ENCODE results near the gene ENTPD5. TPM values are rescaled to one million over a fixed set of nuclear protein-coding genes. Genes with fewer than 3 reads are reported as not detected.
"Not testable (repeated sequence)": the region's sequence is repeated elsewhere in the genome, so short reads cannot be mapped to it uniquely, and the experiment has no call there.

ENTPD5 gene
- total and polyA plus RNA-seq, 5 donors: 5.7 to 8.7 (median 7.7) TPM

DNA sequence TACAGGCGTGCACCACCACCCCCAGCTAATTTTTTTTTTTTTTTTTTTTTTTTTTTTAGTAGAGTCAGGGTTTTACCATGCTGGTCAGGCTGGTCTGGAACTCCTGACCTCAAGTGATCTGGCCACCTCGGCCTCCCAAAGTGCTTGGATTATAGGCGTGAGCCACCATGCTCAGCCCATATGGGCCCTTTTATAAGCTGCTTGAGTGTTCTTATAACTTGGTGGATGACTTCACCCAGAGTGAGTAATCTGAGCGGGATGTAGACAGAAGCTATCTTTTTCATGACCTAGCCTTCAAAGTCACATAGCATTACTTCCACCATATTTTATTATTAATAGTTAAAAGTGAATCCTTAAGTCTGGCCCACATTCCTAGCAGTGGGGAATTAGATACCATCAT, 16.5 kb upstream of the ENTPD5 start:
- H3K9me3 ChIP-seq (ENCODE audit: control insufficient read depth, low read length): no peaks in the 10 kb centered on the region
- no peak for DNase-seq
- 93% methylated on average over 4 of the region's 4 CpGs for WGBS
- H3K27me3 ChIP-seq (ENCODE audit: control insufficient read depth, insufficient read depth): no peaks in the 10 kb centered on the region
- H3K4me1 ChIP-seq (ENCODE audit: control insufficient read depth, insufficient read depth, low read length): no peaks in the 10 kb centered on the region
- no peak overlapping the region for H3K4me3 ChIP-seq (ENCODE audit: low read length)
- intact Hi-C loops (cut with DNase I): no loop called here
- ATAC-seq: no peak
- H3K27ac ChIP-seq (ENCODE audit: low read length): no peak overlapping the region

DNA sequence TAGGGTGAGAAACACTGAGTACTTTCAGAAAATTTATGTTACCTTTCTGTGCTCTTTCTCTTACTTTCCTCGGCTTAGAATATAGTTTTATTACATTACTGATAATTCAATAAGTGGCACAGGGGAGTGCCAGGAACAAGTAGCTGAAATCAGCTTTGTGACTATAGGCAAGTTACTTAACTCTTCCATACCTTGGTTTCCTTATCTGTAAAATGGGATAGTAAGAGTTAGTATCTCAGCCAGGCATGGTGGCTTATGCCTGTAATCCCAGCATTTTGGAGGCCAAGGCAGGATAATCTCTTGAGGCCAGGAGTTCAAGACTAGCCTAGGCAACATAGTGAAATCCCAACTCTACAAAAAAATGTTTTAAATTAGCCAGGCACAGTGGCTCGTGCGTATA, 15.5 kb upstream of the ENTPD5 start:
- H3K4me3 ChIP-seq (ENCODE audit: low read length): no peak overlapping the region
- WGBS: 93% methylated on average over 3 of the region's 3 CpGs
- ATAC-seq: no peak
- no peak for DNase-seq
- no peaks in the 10 kb centered on the region for H3K27me3 ChIP-seq (ENCODE audit: control insufficient read depth, insufficient read depth)
- no peaks in the 10 kb centered on the region for H3K9me3 ChIP-seq (ENCODE audit: control insufficient read depth, low read length)
- intact Hi-C loops (cut with DNase I): no loop called here
- H3K4me1 ChIP-seq (ENCODE audit: control insufficient read depth, insufficient read depth, low read length): no peaks in the 10 kb centered on the region
- H3K27ac ChIP-seq (ENCODE audit: low read length): no peak overlapping the region

DNA sequence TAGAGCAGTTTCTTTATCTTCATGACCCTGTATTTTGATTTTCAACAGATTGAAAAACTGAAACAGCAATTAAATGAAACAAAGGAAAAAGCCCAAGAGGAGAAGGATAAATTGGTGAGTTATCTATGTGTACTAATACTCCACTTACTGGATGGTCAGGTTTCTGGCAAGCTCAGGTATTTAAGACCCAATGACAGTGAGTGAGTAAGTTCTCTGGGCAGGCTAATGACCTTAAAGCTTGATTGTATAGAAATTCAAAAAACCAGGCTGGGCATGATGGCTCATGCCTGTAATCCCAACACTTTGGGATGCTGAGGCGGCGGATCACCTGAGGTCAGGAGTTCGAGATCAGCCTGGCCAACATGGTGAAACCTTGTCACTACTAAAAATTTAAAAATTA, 10.0 kb upstream of the ENTPD5 start:
- WGBS: 96% methylated on average over 3 of the region's 3 CpGs
- H3K4me3 ChIP-seq (ENCODE audit: low read length): no peak overlapping the region
- H3K4me1 ChIP-seq (ENCODE audit: control insufficient read depth, insufficient read depth, low read length): no peaks in the 10 kb centered on the region
- H3K27me3 ChIP-seq (ENCODE audit: control insufficient read depth, insufficient read depth): no peaks in the 10 kb centered on the region
- no peaks in the 10 kb centered on the region for H3K9me3 ChIP-seq (ENCODE audit: control insufficient read depth, low read length)
- intact Hi-C loops (cut with DNase I): no loop called here
- no peak for DNase-seq
- H3K27ac ChIP-seq (ENCODE audit: low read length): no peak overlapping the region
- no peak for ATAC-seq

DNA sequence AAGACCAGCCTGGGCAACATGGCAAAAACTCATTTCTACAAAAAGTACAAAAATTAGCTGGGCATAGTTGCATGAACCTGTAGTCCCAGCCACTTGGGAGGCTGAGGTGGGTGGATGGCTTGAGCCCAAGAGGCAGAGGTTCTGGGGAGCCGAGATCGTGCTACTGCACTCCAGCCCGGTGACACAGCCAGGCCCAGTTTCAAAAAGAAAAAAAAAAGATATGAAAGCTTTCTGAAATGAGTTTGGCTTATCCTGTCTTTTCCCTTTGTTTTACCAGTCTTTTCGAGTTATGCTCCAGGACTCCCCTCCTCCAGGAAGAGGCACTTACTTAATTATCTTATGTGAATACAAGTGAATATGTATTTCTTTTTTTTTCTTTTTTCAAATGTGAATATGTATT, 3.3 kb upstream of the ENTPD5 start:
- DNase-seq: no peak
- no peak overlapping the region for H3K27ac ChIP-seq (ENCODE audit: low read length)
- 79% methylated on average over 4 of the region's 4 CpGs for WGBS
- no peak for ATAC-seq
- no peaks in the 10 kb centered on the region for H3K4me1 ChIP-seq (ENCODE audit: control insufficient read depth, insufficient read depth, low read length)
- H3K27me3 ChIP-seq (ENCODE audit: control insufficient read depth, insufficient read depth): no peaks in the 10 kb centered on the region
- intact Hi-C loops (cut with DNase I): no loop called here
- H3K9me3 ChIP-seq (ENCODE audit: control insufficient read depth, low read length): no peaks in the 10 kb centered on the region
- no peak overlapping the region for H3K4me3 ChIP-seq (ENCODE audit: low read length)

DNA sequence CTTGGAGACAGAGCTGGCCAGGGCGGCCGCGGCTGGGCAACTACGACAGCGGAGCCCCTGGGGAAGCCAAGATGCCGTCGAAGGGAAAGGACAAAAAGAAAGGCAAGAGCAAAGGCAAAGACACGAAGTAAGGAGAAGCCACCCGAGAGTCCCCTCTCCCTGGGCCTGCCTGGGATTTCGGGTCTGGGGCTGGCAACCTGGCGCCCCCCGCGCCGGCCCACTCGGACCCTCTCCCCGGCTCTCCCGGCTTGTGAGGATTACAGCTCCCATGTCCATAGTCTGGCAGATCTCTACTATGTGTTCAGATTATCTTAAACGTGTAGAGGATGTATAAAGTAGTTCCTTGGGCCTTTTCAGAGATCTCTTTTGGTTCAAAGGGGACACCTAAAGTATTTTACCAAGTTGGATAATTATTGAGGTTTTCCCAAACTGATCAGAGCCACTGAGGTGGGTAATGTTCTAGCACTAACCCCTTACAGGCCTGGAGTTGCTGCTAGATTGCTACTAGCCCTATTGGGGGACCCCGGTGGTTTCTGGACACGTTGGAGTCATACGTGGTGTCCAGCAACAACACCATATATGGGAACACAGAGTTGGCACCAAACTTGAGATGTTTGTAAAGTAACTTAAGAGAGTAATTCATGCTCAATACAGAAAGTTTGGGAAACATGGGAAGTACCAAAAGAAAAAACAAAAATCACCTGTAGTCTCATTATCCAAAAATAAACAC, 485 bp upstream of the ENTPD5 start:
- 1% methylated on average over 21 of the region's 21 CpGs for WGBS
- Histone ChIP-seq H3K4me3 (ENCODE audit: low read length) (peak overlapping the region; percentile 52), H3K9me3 (ENCODE audit: control insufficient read depth, low read length) (no peaks in the 10 kb centered on the region), H3K27me3 (ENCODE audit: control insufficient read depth, insufficient read depth) (no peaks in the 10 kb centered on the region), H3K4me1 (ENCODE audit: control insufficient read depth, insufficient read depth, low read length) (no peaks in the 10 kb centered on the region), H3K27ac (ENCODE audit: low read length) (peak overlapping the region; percentile 3)
- no peak for DNase-seq
- intact Hi-C loops (cut with DNase I): no loop called here
- peak in 1 of 2 donors; percentile 27 for ATAC-seq

DNA sequence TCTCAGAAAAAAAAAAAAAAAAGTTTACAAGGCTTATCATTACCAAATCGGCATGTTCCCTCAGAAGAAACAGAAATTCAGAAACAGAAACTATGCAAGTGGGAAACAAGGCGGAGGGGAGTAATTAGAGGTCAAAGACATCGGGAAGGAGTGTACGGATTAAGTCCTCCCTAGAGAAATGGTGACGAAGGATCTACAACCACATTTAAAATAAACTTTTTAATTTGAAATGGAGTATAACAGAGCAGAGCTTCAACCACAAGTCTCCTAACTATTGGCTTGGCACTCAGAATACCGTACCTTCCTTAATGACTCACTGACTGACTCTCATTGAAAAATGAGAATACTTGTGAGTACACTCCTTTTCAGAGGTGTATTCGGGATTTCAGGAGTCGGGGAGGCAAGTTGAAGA, 908 bp downstream of the ENTPD5 start:
- Histone ChIP-seq H3K4me3 (ENCODE audit: low read length) (peak overlapping the region; percentile 52), H3K9me3 (ENCODE audit: control insufficient read depth, low read length) (no peaks in the 10 kb centered on the region), H3K4me1 (ENCODE audit: control insufficient read depth, insufficient read depth, low read length) (no peaks in the 10 kb centered on the region), H3K27ac (ENCODE audit: low read length) (peak overlapping the region; percentile 89), H3K27me3 (ENCODE audit: control insufficient read depth, insufficient read depth) (no peaks in the 10 kb centered on the region)
- no peak for DNase-seq
- WGBS: 2% methylated on average over 8 of the region's 8 CpGs
- intact Hi-C loops (cut with DNase I): no loop called here
- ATAC-seq: peak; percentile 9 to 40

DNA sequence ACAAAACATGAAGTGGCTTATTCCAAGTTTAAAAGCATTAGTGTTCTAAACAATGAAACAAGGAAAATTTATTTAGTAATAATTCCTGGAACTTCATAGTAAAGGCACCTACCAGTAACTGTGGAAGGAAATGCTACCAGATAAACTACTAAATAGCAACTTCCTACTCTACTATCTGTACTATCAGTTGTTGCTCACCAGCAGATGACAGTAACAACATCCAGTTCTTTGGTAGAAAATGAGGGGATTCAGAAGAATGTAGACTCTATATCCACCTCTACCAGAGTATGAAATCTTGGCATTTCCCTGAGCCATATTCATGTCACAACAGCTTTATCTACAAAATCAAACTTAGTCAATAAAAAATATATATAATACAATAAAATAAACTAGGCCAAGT, 3.1 kb downstream of the ENTPD5 start:
- no peak for DNase-seq
- H3K27me3 ChIP-seq (ENCODE audit: control insufficient read depth, insufficient read depth): no peaks in the 10 kb centered on the region
- no peak overlapping the region for H3K27ac ChIP-seq (ENCODE audit: low read length)
- H3K9me3 ChIP-seq (ENCODE audit: control insufficient read depth, low read length): no peaks in the 10 kb centered on the region
- no peaks in the 10 kb centered on the region for H3K4me1 ChIP-seq (ENCODE audit: control insufficient read depth, insufficient read depth, low read length)
- intact Hi-C loops (cut with DNase I): no loop called here
- no peak overlapping the region for H3K4me3 ChIP-seq (ENCODE audit: low read length)
- ATAC-seq: no peak

DNA sequence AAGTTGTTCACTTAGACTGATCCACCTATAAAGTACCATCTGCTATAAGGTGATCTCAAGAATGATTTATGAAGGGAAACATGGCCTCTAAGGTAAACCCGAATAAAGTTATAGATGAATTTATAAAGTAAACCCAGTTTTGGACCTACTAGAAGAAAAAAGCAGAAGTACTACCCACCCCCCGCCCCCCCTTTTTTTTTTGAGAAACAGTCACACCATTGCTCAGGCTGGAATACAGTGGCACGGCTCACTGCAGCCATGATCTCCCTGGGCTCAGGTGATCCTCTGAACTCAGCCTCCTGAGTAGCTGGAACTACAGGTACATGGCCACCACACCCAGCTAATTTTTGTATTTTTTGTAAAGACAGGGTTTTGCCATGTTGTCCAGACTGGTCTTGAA, 3.9 kb downstream of the ENTPD5 start:
- no peaks in the 10 kb centered on the region for H3K4me1 ChIP-seq (ENCODE audit: control insufficient read depth, insufficient read depth, low read length)
- no peak overlapping the region for H3K27ac ChIP-seq (ENCODE audit: low read length)
- no peaks in the 10 kb centered on the region for H3K27me3 ChIP-seq (ENCODE audit: control insufficient read depth, insufficient read depth)
- DNase-seq (no peak), ATAC-seq (no peak)
- no peaks in the 10 kb centered on the region for H3K9me3 ChIP-seq (ENCODE audit: control insufficient read depth, low read length)
- H3K4me3 ChIP-seq (ENCODE audit: low read length): no peak overlapping the region
- intact Hi-C loops (cut with DNase I): no loop called here
- WGBS: 85% methylated on average over 3 of the region's 3 CpGs

DNA sequence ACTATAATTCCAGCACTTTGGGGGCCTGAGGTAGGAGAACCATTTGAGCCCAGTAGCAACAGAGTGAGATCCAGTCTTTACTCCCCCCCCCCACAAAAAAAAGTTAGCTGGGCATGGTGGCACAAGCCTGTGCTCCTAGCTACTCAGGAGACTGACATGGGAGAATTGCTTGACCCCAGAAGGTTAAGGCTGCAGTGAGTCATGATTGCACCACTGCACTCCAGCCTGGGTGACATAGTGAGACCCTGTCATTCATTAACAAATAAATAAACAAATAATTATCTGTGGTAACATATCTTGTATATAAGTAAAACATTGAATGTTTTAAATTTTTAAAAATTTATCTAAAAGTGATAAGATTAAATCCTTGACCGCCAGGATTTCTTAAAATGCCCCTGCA, 4.8 kb downstream of the ENTPD5 start:
- H3K4me3 ChIP-seq (ENCODE audit: low read length): no peak overlapping the region
- 87% methylated on average over 1 of the region's 1 CpG for WGBS
- ATAC-seq: no peak

DNA sequence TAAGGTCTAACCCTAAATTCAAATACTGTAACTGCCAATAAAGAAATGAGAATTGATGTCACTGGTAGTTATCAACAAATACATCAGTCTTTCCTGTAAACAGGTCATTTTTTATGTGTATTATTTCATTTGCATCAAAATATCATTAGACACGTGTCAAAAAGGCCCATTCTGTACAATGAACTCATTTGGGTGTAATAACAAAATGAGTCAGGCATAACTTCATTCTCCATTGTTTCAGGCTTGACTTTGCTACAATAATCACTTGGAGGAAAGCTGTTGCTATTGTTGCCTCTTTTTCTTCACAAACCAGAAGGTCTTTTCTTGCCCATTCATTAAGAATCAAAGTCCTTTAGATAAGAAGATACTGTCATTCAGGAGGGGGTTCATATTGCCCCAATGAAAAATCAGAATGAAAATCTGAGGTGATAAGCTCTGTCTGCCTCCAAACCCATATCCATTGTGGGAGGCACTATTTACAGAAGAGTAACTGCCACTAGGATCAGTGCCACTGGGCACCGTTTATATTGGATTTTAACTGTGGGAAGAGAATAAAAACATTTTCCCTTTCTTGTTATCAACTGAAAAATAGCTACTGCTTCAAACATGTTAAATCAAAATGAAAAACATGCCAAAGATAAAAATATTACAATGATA, 10.1 kb downstream of the ENTPD5 start:
- 83% methylated on average over 2 of the region's 2 CpGs for WGBS
- Histone ChIP-seq H3K4me3 (ENCODE audit: low read length) (no peak overlapping the region), H3K9me3 (ENCODE audit: control insufficient read depth, low read length) (no peaks in the 10 kb centered on the region), H3K4me1 (ENCODE audit: control insufficient read depth, insufficient read depth, low read length) (no peaks in the 10 kb centered on the region), H3K27ac (ENCODE audit: low read length) (no peak overlapping the region), H3K27me3 (ENCODE audit: control insufficient read depth, insufficient read depth) (no peaks in the 10 kb centered on the region)
- intact Hi-C loops (cut with DNase I): no loop called here
- ATAC-seq: no peak
- no peak for DNase-seq

More for the DNA sequence above, 4.8 kb downstream of the ENTPD5 start:
- Histone ChIP-seq H3K9me3 (ENCODE audit: control insufficient read depth, low read length) (no peaks in the 10 kb centered on the region), H3K27ac (ENCODE audit: low read length) (no peak overlapping the region), H3K4me1 (ENCODE audit: control insufficient read depth, insufficient read depth, low read length) (no peaks in the 10 kb centered on the region), H3K27me3 (ENCODE audit: control insufficient read depth, insufficient read depth) (no peaks in the 10 kb centered on the region)
- intact Hi-C loops (cut with DNase I): no loop called here
- no peak for DNase-seq

DNA sequence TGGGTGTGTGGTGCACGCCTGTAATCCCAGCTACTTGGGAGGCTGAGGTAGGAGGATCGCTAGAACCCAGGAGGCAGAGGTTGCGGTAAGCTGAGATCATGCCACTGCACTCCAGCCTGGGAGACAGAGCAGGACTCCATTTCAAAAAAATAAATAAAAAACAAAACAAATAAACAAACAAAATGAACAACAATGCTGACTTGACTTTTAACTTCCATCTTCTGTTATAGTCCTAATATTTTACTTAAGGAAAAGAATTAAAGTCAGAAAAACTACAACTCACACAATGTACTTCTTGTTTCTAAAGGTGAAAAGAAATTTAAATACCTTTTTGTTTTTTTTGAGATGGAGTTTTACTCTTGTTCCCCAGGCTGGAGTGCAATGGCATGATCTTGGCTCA, 13.4 kb downstream of the ENTPD5 start:
- DNase-seq; H3K9me3 ChIP-seq (ENCODE audit: control insufficient read depth, low read length); intact Hi-C loops (cut with DNase I); ATAC-seq; H3K4me1 ChIP-seq (ENCODE audit: control insufficient read depth, insufficient read depth, low read length); H3K27me3 ChIP-seq (ENCODE audit: control insufficient read depth, insufficient read depth); H3K27ac ChIP-seq (ENCODE audit: low read length); H3K4me3 ChIP-seq (ENCODE audit: low read length): not testable (repeated sequence)
- 98% methylated on average over 3 of the region's 3 CpGs for WGBS

All from right cardiac atrium (tissue), 5 donors.